HCT116 (cell line): ENCODE data around the gene GK. TPM values are rescaled to one million over a fixed set of nuclear protein-coding genes. Genes with fewer than 3 reads are reported as not detected.

ENCODE experiments used
- ATAC-seq: fragments of 200-7000 bp; cut with Tn5 transposase; 2 replicates; pipeline ENCODE4 v1.9.1; 2020; ENCODE audit warnings: mild to moderate bottlenecking, moderate library complexity
- BruUV-seq: library from RNA; stranded (reverse); fragments of 400-500 nt; replicated peaks from 2 replicates; lab custom pipeline; 2021; lab: Mats Ljungman, UMichigan
- CTCF ChIA-PET: fragments of 300-600 bp; sonication (Branson Sonifier 250); formaldehyde crosslinking; loops from one replicate; lab custom pipeline; 2021; ENCODE audit warnings: antibody characterized with exemption; lab: Charles Lee
- POLR2A ChIA-PET: fragments of 300-600, 350-600 bp; sonication (Branson Sonifier 250); formaldehyde crosslinking; loops from one replicate; lab custom pipeline; 2021; ENCODE audit warnings: antibody characterized with exemption; lab: Charles Lee
- RAD21 ChIA-PET, 2 experiments: fragments of 300-600 bp; sonication (Branson Sonifier 250); formaldehyde crosslinking; loops; one replicate each; lab custom pipeline; 2023; ENCODE audit warnings: low total read pairs in 2 of 2; ENCODE audit not compliant: uncharacterized antibody in 2 of 2, unreplicated experiment in 2 of 2, low non-redundant PET in 1 of 2; lab: Charles Lee
- DNase-seq: peaks from one replicate; pipeline ENCODE4 v3.0.0-alpha.2; 2010; ENCODE audit warnings: low read depth, low spot score
- H2AFZ ChIP-seq: fragments of 200-600 bp; shearing (Covaris generic), sonication (generic); 2 replicates; pipeline ENCODE4 v1.6.1; 2017; ENCODE audit warnings: low read depth, mixed run types, mixed read lengths, antibody characterized with exemption, low read length; ENCODE audit not compliant: poor library complexity, severe bottlenecking
- H3K27ac ChIP-seq: 2 replicates; pipeline ENCODE4 v1.5.1; 2012; ENCODE audit warnings: low read depth, low read length
- H3K27me3 ChIP-seq: fragments of 200-600 bp; sonication (generic); 2 replicates; pipeline ENCODE4 v1.6.1; 2016; ENCODE audit warnings: mixed run types, low read length, mixed read lengths; ENCODE audit not compliant: insufficient read depth
- H3K36me3 ChIP-seq, 2 experiments: fragments of 200-500 bp in 1 of 2; fragments of 200-600 bp in 1 of 2; sonication (Bioruptor generic) in 1 of 2; sonication (generic) in 1 of 2; 2 replicates each; pipeline versions ENCODE4 v1.5.1 to v1.6.1; 2014 to 2016; ENCODE audit warnings: low read length in 2 of 2, inconsistent platforms in 1 of 2, mixed read lengths in 1 of 2, mixed run types in 1 of 2; ENCODE audit not compliant: insufficient read depth in 2 of 2, control insufficient read depth in 1 of 2
- H3K4me1 ChIP-seq, 2 experiments: fragments of 200-600 bp in 1 of 2; sonication (generic) in 1 of 2; 2 replicates each; pipeline versions ENCODE4 v1.5.1 to v1.6.1; 2012 to 2017; ENCODE audit warnings: low read length in 2 of 2, inconsistent platforms in 1 of 2, mild to moderate bottlenecking in 1 of 2, mixed read lengths in 1 of 2, mixed run types in 1 of 2, moderate library complexity in 1 of 2; ENCODE audit not compliant: insufficient read depth in 2 of 2, control insufficient read depth in 1 of 2
- H3K4me2 ChIP-seq: fragments of 200-600 bp; sonication (generic); 2 replicates; pipeline ENCODE4 v1.6.1; 2017; ENCODE audit warnings: mixed run types, low read length, mixed read lengths
- H3K4me3 ChIP-seq, 2 experiments: fragments of 200-600 bp in 1 of 2; sonication (generic) in 1 of 2; replicated peaks in 1 of 2; 2 replicates each; pipeline ENCODE4 v1.5.1; 2011 to 2016; ENCODE audit warnings: low read length in 2 of 2, control low read depth in 1 of 2, low read depth in 1 of 2, mild to moderate bottlenecking in 1 of 2, mixed read lengths in 1 of 2, mixed run types in 1 of 2
- H3K79me2 ChIP-seq: fragments of 200-600 bp; sonication (generic); 2 replicates; pipeline ENCODE4 v1.6.1; 2017; ENCODE audit warnings: mild to moderate bottlenecking, mixed run types, low read length, moderate library complexity, mixed read lengths; ENCODE audit not compliant: insufficient read depth
- H3K9ac ChIP-seq: fragments of 200-600 bp; sonication (generic); 2 replicates; pipeline ENCODE4 v1.6.1; 2016; ENCODE audit warnings: low read length, mixed read lengths
- H3K9me2 ChIP-seq: fragments of 200-600 bp; sonication (generic), shearing (Covaris generic); 2 replicates; pipeline ENCODE4 v1.6.1; 2017; ENCODE audit warnings: mixed run types, mild to moderate bottlenecking, moderate library complexity; ENCODE audit not compliant: insufficient read depth
- H3K9me3 ChIP-seq, 2 experiments: fragments of 200-500 bp in 1 of 2; fragments of 200-600 bp in 1 of 2; sonication (Bioruptor generic) in 1 of 2; sonication (generic) in 1 of 2; 2 replicates each; pipeline ENCODE4 v1.6.1; 2014 to 2017; ENCODE audit warnings: low read length in 2 of 2, mixed read lengths in 2 of 2, inconsistent platforms in 1 of 2, low read depth in 1 of 2, mild to moderate bottlenecking in 1 of 2, mixed run types in 1 of 2, moderate library complexity in 1 of 2; ENCODE audit not compliant: control insufficient read depth in 1 of 2, insufficient read depth in 1 of 2
- H4K20me1 ChIP-seq: fragments of 200-600 bp; sonication (generic), shearing (Covaris generic); 2 replicates; pipeline ENCODE4 v1.6.1; 2017; ENCODE audit warnings: mixed run types, mild to moderate bottlenecking, moderate library complexity; ENCODE audit not compliant: insufficient read depth
- CBX3 ChIP-seq: IDR thresholded peaks from 2 replicates; pipeline ENCODE4 v1.6.1; 2012; ENCODE audit warnings: low read depth
- CEBPB ChIP-seq: IDR thresholded peaks from 2 replicates; pipeline ENCODE4 v1.6.1; 2012; ENCODE audit warnings: low read depth
- CTCF ChIP-seq, 3 experiments: fragments of 200-600 bp in 1 of 3; sonication (generic) in 1 of 3; IDR thresholded peaks in 2 of 3; conservative IDR thresholded peaks in 1 of 3; 2 replicates each; pipeline ENCODE4 v1.5.1; 2012 to 2017; ENCODE audit warnings: low read depth in 2 of 3, low read length in 2 of 3, antibody characterized with exemption in 1 of 3, borderline replicate concordance in 1 of 3, control low read depth in 1 of 3, mild to moderate bottlenecking in 1 of 3, mixed read lengths in 1 of 3, mixed run types in 1 of 3, moderate library complexity in 1 of 3; ENCODE audit not compliant: insufficient read depth in 1 of 3
- EGR1 ChIP-seq: IDR thresholded peaks from 2 replicates; pipeline ENCODE4 v1.6.1; 2012; ENCODE audit warnings: low read depth
- EZH2 ChIP-seq: fragments of 200-600 bp; sonication (generic); IDR thresholded peaks from 2 replicates; pipeline ENCODE4 v1.6.1; 2017; ENCODE audit warnings: antibody characterized with exemption, mixed run types
- EZH2phosphoT487 ChIP-seq: fragments of 200-600 bp; IDR thresholded peaks from 2 replicates; pipeline ENCODE4 v1.6.1; 2018; ENCODE audit warnings: antibody characterized with exemption, borderline replicate concordance
- POLR2A ChIP-seq: IDR thresholded peaks from 2 replicates; pipeline ENCODE4 v1.7.0; 2011; ENCODE audit warnings: borderline replicate concordance; ENCODE audit not compliant: insufficient read depth, insufficient read length; ENCODE audit errors: extremely low read depth
- RAD21 ChIP-seq: IDR thresholded peaks from 2 replicates; pipeline ENCODE4 v1.6.1; 2012; ENCODE audit warnings: low read depth, mild to moderate bottlenecking
- SIN3A ChIP-seq: IDR thresholded peaks from 2 replicates; pipeline ENCODE4 v1.6.1; 2012; ENCODE audit warnings: low read depth
- YY1 ChIP-seq: IDR thresholded peaks from 2 replicates; pipeline ENCODE4 v1.6.1; 2011; ENCODE audit warnings: low read length, low read depth, moderate library complexity, mild to moderate bottlenecking; ENCODE audit not compliant: insufficient replicate concordance; ENCODE audit errors: extremely low read depth
- ZFX ChIP-seq: fragments of 450-650 bp; IDR thresholded peaks from 2 replicates; pipeline ENCODE4 v1.6.1; 2017
- intact Hi-C: fragments of 100-400 bp; cut with micrococcal nuclease; formaldehyde crosslinking; loops from 2 replicates; pipeline ENCODE4 v1.10.0; 2022
- total RNA-seq: library from RNA; stranded (reverse); gene quantifications from one replicate; pipeline ENCODE4 v1.2.1, GENCODE V29; 2021; ENCODE audit not compliant: unreplicated experiment
- TF ChIP-seq, protein P1 (sequence below): IDR thresholded peaks from 2 replicates; pipeline ENCODE4 v1.6.1; 2012
- TF ChIP-seq, protein P2 (sequence below): IDR thresholded peaks from 2 replicates; pipeline ENCODE4 v1.6.1; 2011; ENCODE audit warnings: mild to moderate bottlenecking, low read length, moderate library complexity; ENCODE audit not compliant: insufficient replicate concordance; ENCODE audit errors: extremely low read depth
- TF ChIP-seq, protein P3 (sequence below): IDR thresholded peaks from 2 replicates; pipeline ENCODE4 v1.6.1; 2012; ENCODE audit warnings: low read depth

Gene GK
- total RNA-seq, 1 experiment from 2014 or later: 4.3 TPM

DNA sequence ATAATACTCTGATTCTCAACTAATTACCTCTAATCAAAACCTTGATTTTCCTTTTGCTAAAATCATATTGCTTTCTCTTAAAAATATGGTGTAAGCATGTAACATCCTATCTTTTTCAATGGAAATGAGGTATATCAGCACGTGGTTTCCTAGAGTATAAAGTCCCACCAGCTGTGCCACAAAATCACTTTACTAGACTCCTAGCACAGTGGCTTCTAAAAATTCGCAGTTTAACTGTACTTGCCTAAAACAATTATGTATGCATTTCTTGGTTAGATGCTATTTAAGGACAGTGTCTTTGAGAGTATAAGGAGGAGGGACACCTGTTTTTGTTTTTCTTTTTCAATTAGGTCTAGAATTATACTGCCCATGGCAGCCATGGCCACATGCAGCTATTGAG, 62.8 kb downstream of the GK start:
- ChIA-PET POLR2A (no interaction called here), CTCF (interaction anchor here (1.1 to 2.0 kb wide), 2 partner anchors 81 to 82 kb away, joined by 3 to 5 read pairs; no protein-coding TSS in a partner anchor), RAD21 (no interaction called here)
- intact Hi-C loops: no loop called here
- Histone ChIP-seq H3K9ac (no peak overlapping the region), H3K27me3 (no peaks in the 10 kb centered on the region), H3K27ac (no peak overlapping the region), H3K4me1 (no peaks in the 10 kb centered on the region), H3K9me2 (no peaks in the 10 kb centered on the region), H2AFZ (no peak overlapping the region), H3K36me3 (no peaks in the 10 kb centered on the region), H3K79me2 (no peaks in the 10 kb centered on the region), H3K9me3 (no peaks in the 10 kb centered on the region), H3K4me2 (no peak overlapping the region), H3K4me3 (no peak overlapping the region), H4K20me1 (no peaks in the 10 kb centered on the region)
- TF ChIP-seq CBX3 (no peak), POLR2A (no peak), CEBPB (no peak), RAD21 (no peak), EZH2 (no peak), SIN3A (no peak), CTCF (IDR thresholded peaks at IDR 0.05 in 2 of 3, conservative IDR thresholded peaks at IDR 0.05 in 1 of 3; ENCODE audit: borderline replicate concordance in 1 of 3, insufficient read depth in 1 of 3, low read depth in 2 of 3, low read length in 2 of 3) (no peak), ZFX (no peak), EZH2phosphoT487 (no peak), EGR1 (no peak), YY1 (no peak)
- TF ChIP-seq, protein P1, sequence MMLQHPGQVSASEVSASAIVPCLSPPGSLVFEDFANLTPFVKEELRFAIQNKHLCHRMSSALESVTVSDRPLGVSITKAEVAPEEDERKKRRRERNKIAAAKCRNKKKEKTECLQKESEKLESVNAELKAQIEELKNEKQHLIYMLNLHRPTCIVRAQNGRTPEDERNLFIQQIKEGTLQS: no peak
- TF ChIP-seq, protein P2, sequence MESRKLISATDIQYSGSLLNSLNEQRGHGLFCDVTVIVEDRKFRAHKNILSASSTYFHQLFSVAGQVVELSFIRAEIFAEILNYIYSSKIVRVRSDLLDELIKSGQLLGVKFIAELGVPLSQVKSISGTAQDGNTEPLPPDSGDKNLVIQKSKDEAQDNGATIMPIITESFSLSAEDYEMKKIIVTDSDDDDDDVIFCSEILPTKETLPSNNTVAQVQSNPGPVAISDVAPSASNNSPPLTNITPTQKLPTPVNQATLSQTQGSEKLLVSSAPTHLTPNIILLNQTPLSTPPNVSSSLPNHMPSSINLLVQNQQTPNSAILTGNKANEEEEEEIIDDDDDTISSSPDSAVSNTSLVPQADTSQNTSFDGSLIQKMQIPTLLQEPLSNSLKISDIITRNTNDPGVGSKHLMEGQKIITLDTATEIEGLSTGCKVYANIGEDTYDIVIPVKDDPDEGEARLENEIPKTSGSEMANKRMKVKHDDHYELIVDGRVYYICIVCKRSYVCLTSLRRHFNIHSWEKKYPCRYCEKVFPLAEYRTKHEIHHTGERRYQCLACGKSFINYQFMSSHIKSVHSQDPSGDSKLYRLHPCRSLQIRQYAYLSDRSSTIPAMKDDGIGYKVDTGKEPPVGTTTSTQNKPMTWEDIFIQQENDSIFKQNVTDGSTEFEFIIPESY: no peak
- TF ChIP-seq, protein P3, sequence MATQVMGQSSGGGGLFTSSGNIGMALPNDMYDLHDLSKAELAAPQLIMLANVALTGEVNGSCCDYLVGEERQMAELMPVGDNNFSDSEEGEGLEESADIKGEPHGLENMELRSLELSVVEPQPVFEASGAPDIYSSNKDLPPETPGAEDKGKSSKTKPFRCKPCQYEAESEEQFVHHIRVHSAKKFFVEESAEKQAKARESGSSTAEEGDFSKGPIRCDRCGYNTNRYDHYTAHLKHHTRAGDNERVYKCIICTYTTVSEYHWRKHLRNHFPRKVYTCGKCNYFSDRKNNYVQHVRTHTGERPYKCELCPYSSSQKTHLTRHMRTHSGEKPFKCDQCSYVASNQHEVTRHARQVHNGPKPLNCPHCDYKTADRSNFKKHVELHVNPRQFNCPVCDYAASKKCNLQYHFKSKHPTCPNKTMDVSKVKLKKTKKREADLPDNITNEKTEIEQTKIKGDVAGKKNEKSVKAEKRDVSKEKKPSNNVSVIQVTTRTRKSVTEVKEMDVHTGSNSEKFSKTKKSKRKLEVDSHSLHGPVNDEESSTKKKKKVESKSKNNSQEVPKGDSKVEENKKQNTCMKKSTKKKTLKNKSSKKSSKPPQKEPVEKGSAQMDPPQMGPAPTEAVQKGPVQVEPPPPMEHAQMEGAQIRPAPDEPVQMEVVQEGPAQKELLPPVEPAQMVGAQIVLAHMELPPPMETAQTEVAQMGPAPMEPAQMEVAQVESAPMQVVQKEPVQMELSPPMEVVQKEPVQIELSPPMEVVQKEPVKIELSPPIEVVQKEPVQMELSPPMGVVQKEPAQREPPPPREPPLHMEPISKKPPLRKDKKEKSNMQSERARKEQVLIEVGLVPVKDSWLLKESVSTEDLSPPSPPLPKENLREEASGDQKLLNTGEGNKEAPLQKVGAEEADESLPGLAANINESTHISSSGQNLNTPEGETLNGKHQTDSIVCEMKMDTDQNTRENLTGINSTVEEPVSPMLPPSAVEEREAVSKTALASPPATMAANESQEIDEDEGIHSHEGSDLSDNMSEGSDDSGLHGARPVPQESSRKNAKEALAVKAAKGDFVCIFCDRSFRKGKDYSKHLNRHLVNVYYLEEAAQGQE: no peak
- BruUV-seq: no TSS peak
- no peak for DNase-seq
- ATAC-seq: no peak
